CD14-positive monocyte (primary cell): Measurements from ENCODE around the gene THSD4. TPM values are rescaled to one million over a fixed set of nuclear protein-coding genes. Genes with fewer than 3 reads are reported as not detected.

Experiments used
- DNase-seq, 3 donors: peaks; one replicate each; pipeline ENCODE4 v3.0.0-alpha.2; 2011 to 2022
- H2AFZ ChIP-seq: 2 replicates; pipeline ENCODE4 v1.6.0; 2012; ENCODE audit warnings: mild to moderate bottlenecking, low read depth, low read length, inconsistent platforms; ENCODE audit not compliant: insufficient read depth, poor library complexity, severe bottlenecking
- H3K27ac ChIP-seq, 2 donors: 1 replicate in 1 of 2; 2 replicates in 1 of 2; pipeline ENCODE4 v1.5.1; 2012 to 2013; ENCODE audit warnings: low read length in 2 of 2, control low read depth in 1 of 2, inconsistent platforms in 1 of 2, low read depth in 1 of 2, mild to moderate bottlenecking in 1 of 2
- H3K27me3 ChIP-seq, 2 donors: one replicate each; pipeline versions ENCODE4 v1.6.0 to v1.6.1; 2011 to 2013; ENCODE audit warnings: low read length in 2 of 2; ENCODE audit not compliant: control insufficient read depth in 2 of 2, insufficient read depth in 2 of 2
- H3K36me3 ChIP-seq, 2 donors: replicated peaks in 1 of 2; 1 replicate in 1 of 2; 2 replicates in 1 of 2; pipeline versions ENCODE4 v1.5.1 to v1.6.1; 2012 to 2013; ENCODE audit warnings: low read length in 2 of 2, control low read depth in 1 of 2, inconsistent platforms in 1 of 2, mild to moderate bottlenecking in 1 of 2; ENCODE audit not compliant: insufficient read depth in 2 of 2, control insufficient read depth in 1 of 2
- H3K4me1 ChIP-seq, 2 donors: 1 replicate in 1 of 2; 2 replicates in 1 of 2; pipeline versions ENCODE4 v1.5.1 to v1.6.1; 2012 to 2013; ENCODE audit warnings: low read length in 2 of 2, control low read depth in 1 of 2, inconsistent platforms in 1 of 2, mild to moderate bottlenecking in 1 of 2, moderate library complexity in 1 of 2; ENCODE audit not compliant: insufficient read depth in 2 of 2, control insufficient read depth in 1 of 2
- H3K4me2 ChIP-seq: replicated peaks from 2 replicates; pipeline ENCODE3; 2012; ENCODE audit warnings: low read length, moderate library complexity, mild to moderate bottlenecking; ENCODE audit not compliant: poor library complexity, severe bottlenecking; ENCODE audit errors: extremely low read depth
- H3K4me3 ChIP-seq, 3 experiments: fragments of 200-600 bp in 1 of 3; sonication (generic) in 1 of 3; replicated peaks in 1 of 3; 1 replicate in 2 of 3; 2 replicates in 1 of 3; pipeline ENCODE4 v1.5.1; 2011 to 2013; ENCODE audit warnings: low read length in 3 of 3, mild to moderate bottlenecking in 3 of 3, control low read depth in 2 of 3, low read depth in 2 of 3, inconsistent platforms in 1 of 3, moderate library complexity in 1 of 3
- H3K79me2 ChIP-seq: 2 replicates; pipeline ENCODE4 v1.6.0; 2012; ENCODE audit warnings: mild to moderate bottlenecking, control low read depth, inconsistent platforms, low read length, moderate library complexity; ENCODE audit not compliant: insufficient read depth
- H3K9ac ChIP-seq: 2 replicates; pipeline ENCODE4 v1.6.0; 2017; ENCODE audit warnings: low read length, mild to moderate bottlenecking; ENCODE audit not compliant: insufficient read depth, poor library complexity, severe bottlenecking
- H3K9me3 ChIP-seq, 2 donors: replicated peaks in 1 of 2; 1 replicate in 1 of 2; 2 replicates in 1 of 2; pipeline versions ENCODE4 v1.5.1 to v1.6.1; 2012 to 2013; ENCODE audit warnings: low read length in 2 of 2, control low read depth in 1 of 2; ENCODE audit not compliant: control insufficient read depth in 1 of 2, insufficient read depth in 1 of 2
- H4K20me1 ChIP-seq: 2 replicates; pipeline ENCODE4 v1.6.0; 2012; ENCODE audit warnings: mild to moderate bottlenecking, low read length, control low read depth, moderate library complexity; ENCODE audit not compliant: insufficient read depth
- H3K27ac Mint-ChIP-seq, 7 donors: one replicate each; pipeline ENCODE4 v1.8.0; 2020; ENCODE audit warnings: mild to moderate bottlenecking in 7 of 7, mixed read lengths in 7 of 7, moderate library complexity in 6 of 7, inconsistent platforms in 2 of 7
- H3K27me3 Mint-ChIP-seq, 3 donors: one replicate each; pipeline ENCODE4 v1.8.0; 2021 to 2022; ENCODE audit warnings: low read depth in 3 of 3, mild to moderate bottlenecking in 3 of 3, mixed read lengths in 3 of 3, moderate library complexity in 3 of 3, inconsistent platforms in 1 of 3
- H3K36me3 Mint-ChIP-seq, 2 donors: one replicate each; pipeline ENCODE4 v1.8.0; 2020; ENCODE audit warnings: mixed read lengths in 2 of 2, inconsistent platforms in 1 of 2, mild to moderate bottlenecking in 1 of 2
- H3K4me1 Mint-ChIP-seq: one replicate; pipeline ENCODE4 v1.8.0; 2020; ENCODE audit warnings: mild to moderate bottlenecking, mixed read lengths
- H3K4me3 Mint-ChIP-seq, 2 donors: one replicate each; pipeline ENCODE4 v1.8.0; 2020; ENCODE audit warnings: mild to moderate bottlenecking in 2 of 2, mixed read lengths in 2 of 2, moderate library complexity in 1 of 2
- H3K9me3 Mint-ChIP-seq, 7 donors: one replicate each; pipeline ENCODE4 v1.8.0; 2020 to 2022; ENCODE audit warnings: mixed read lengths in 7 of 7, mild to moderate bottlenecking in 6 of 7, moderate library complexity in 6 of 7, inconsistent platforms in 2 of 7
- CTCF ChIP-seq: fragments of 200-600 bp; IDR thresholded peaks from one replicate; pipeline ENCODE4 v1.8.0; 2022; ENCODE audit warnings: antibody characterized with exemption, mild to moderate bottlenecking
- WGBS: methylation state at CpG from one replicate; pipeline ENCODE4 v1.1.5; 2013; ENCODE audit warnings: missing lambda C conversion rate; ENCODE audit not compliant: insufficient coverage; 5-methylcytosine and 5-hydroxymethylcytosine counted together
- intact Hi-C, 2 donors: fragments of 100-400 bp; cut with micrococcal nuclease; formaldehyde crosslinking; loops; one replicate each; pipeline versions ENCODE4 v1.15.0 to v1.15.1; 2023
- polyA plus RNA-seq, 3 donors: library from polyadenylated mRNA; depleted of rRNA in 1 of 3; unstranded in 2 of 3; stranded (reverse) in 1 of 3; fragments of 300-500 nt in 2 of 3; fragments of >200 nt in 1 of 3; fragmentation: Illumina TruSeq in 2 of 3; gene quantifications; 1 replicate in 2 of 3; 2 replicates in 1 of 3; pipeline ENCODE4 v1.2.3, GENCODE V29; 2012 to 2021

The THSD4 gene
- polyA plus RNA-seq, 3 donors: not detected

DNA sequence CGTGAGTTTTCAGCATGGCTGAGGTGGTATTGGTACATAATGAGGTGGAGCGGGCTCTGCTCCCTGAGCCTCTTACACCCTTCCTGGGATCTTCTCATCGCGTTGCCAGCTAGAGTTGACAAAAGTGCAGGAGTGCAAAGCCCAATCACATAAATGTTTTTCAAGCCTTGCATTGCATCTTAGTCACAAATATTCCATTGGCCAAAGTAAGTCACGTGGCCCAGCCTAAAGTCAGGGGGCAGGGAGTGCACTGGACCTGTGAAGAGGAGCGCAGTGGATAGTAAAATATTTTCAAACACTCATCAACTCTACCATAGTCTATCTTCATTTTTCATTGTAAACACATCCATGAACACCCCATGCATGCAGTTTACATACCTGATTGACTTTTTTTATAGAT lies 365.3 kb downstream of the THSD4 start:
- H3K4me1 Mint-ChIP-seq: no peaks in the 10 kb centered on the region
- no peak for TF ChIP-seq CTCF
- no peak for DNase-seq
- WGBS: 100% methylated on average over 1 of the region's 6 CpGs
- no peak overlapping the region for H3K4me2 ChIP-seq
- H3K27me3 ChIP-seq: no peaks in the 10 kb centered on the region
- H3K4me3 Mint-ChIP-seq: no peak overlapping the region
- H3K27me3 Mint-ChIP-seq: peaks cover 4 to 10% (median 4%) of the 10 kb centered on the region in 3 donors
- no peak overlapping the region for H3K4me3 ChIP-seq
- no peaks in the 10 kb centered on the region for H3K9me3 ChIP-seq
- intact Hi-C loops: no loop called here
- no peaks in the 10 kb centered on the region for H3K9me3 Mint-ChIP-seq
- H3K36me3 ChIP-seq: no peaks in the 10 kb centered on the region
- no peak overlapping the region for H2AFZ ChIP-seq
- no peak overlapping the region for H3K27ac ChIP-seq
- H3K36me3 Mint-ChIP-seq: no peaks in the 10 kb centered on the region
- no peaks in the 10 kb centered on the region for H3K79me2 ChIP-seq
- no peak overlapping the region for H3K27ac Mint-ChIP-seq
- no peaks in the 10 kb centered on the region for H3K4me1 ChIP-seq
- no peak overlapping the region for H3K9ac ChIP-seq
- H4K20me1 ChIP-seq: no peaks in the 10 kb centered on the region

- 90% methylated on average over 2 of the region's 4 CpGs for WGBS
- no peak for TF ChIP-seq CTCF
- no peak overlapping the region for H3K27ac Mint-ChIP-seq
Observed at GRCh38 chr15:71484080-71484479, 368.8 kb downstream of the THSD4 start.

More at GRCh38 chr15:71484080-71484479, 368.8 kb downstream of the THSD4 start:
- Histone ChIP-seq H3K79me2 (no peaks in the 10 kb centered on the region), H3K36me3 (no peaks in the 10 kb centered on the region), H3K27me3 (no peaks in the 10 kb centered on the region), H3K27ac (no peak overlapping the region), H3K4me3 (no peak overlapping the region), H2AFZ (no peak overlapping the region), H3K9me3 (no peaks in the 10 kb centered on the region), H3K9ac (no peak overlapping the region), H4K20me1 (no peaks in the 10 kb centered on the region), H3K4me2 (no peak overlapping the region), H3K4me1 (no peaks in the 10 kb centered on the region)
- no peaks in the 10 kb centered on the region for H3K4me1 Mint-ChIP-seq
- H3K9me3 Mint-ChIP-seq: peaks cover 0 to 2% (median 0%) of the 10 kb centered on the region in 7 donors
- H3K4me3 Mint-ChIP-seq: no peak overlapping the region
- no peak for DNase-seq
- no peaks in the 10 kb centered on the region for H3K36me3 Mint-ChIP-seq
- peaks cover 2 to 14% (median 5%) of the 10 kb centered on the region in 3 donors for H3K27me3 Mint-ChIP-seq
- intact Hi-C loops: no loop called here
